Activated naive CD4-positive, alpha-beta T cell treated with anti-CD3 and anti-CD28 coated beads, Interleukin-2, amount 50 U/mL, for 72 hours (primary cell): ENCODE data around the gene LZTR1. TPM values are rescaled to one million over a fixed set of nuclear protein-coding genes. Genes with fewer than 3 reads are reported as not detected.

Experiments used
- ATAC-seq, 2 donors: fragments of 150-1000 bp; cut with Tn5 transposase; 2 replicates each; pipeline ENCODE4 v1.10.0; 2021; ENCODE audit warnings: mild to moderate bottlenecking in 2 of 2, moderate library complexity in 2 of 2
- DNase-seq, 2 donors: peaks; one replicate each; pipeline ENCODE4 v3.0.0; 2021 to 2022; ENCODE audit warnings: low spot score in 2 of 2
- H3K27ac Mint-ChIP-seq, 2 donors: one replicate each; pipeline ENCODE4 v1.8.0; 2022; ENCODE audit warnings: mild to moderate bottlenecking in 2 of 2, mixed read lengths in 2 of 2
- H3K36me3 Mint-ChIP-seq, 2 donors: one replicate each; pipeline ENCODE4 v1.8.0; 2022; ENCODE audit warnings: mixed read lengths in 2 of 2
- H3K9me3 Mint-ChIP-seq, 2 donors: one replicate each; pipeline ENCODE4 v1.8.0; 2022; ENCODE audit warnings: mixed read lengths in 2 of 2
- total RNA-seq, 2 donors: library from RNA; stranded (reverse); gene quantifications; one replicate each; pipeline ENCODE4 v1.2.3, GENCODE V29; 2022

The LZTR1 gene
- total RNA-seq, 2 donors from 2014 or later, result 30.7 to 41.8 TPM

GRCh38 chr22:20972933-20973577 is 9.0 kb upstream of the LZTR1 start:
- H3K27ac Mint-ChIP-seq, result no peak overlapping the region
- H3K9me3 Mint-ChIP-seq, result no peaks in the 10 kb centered on the region
- no peak for ATAC-seq
- no peaks in the 10 kb centered on the region for H3K36me3 Mint-ChIP-seq
- DNase-seq, result no peak

GRCh38 chr22:20973634-20974286 is 8.3 kb upstream of the LZTR1 start:
- H3K36me3 Mint-ChIP-seq, result peaks cover 0 to 5% of the 10 kb centered on the region in 2 donors
- peaks cover under 1 to 6% of the 10 kb centered on the region in 2 donors for H3K9me3 Mint-ChIP-seq
- no peak for DNase-seq
- H3K27ac Mint-ChIP-seq, result no peak overlapping the region
- ATAC-seq, result no peak

- ATAC-seq (no peak), DNase-seq (no peak)
- H3K9me3 Mint-ChIP-seq, result peaks cover 4 to 10% of the 10 kb centered on the region in 2 donors
- H3K36me3 Mint-ChIP-seq, result peaks cover 0 to 12% of the 10 kb centered on the region in 2 donors
- H3K27ac Mint-ChIP-seq, result no peak overlapping the region
Observed at GRCh38 chr22:20974336-20974955, 7.7 kb upstream of the LZTR1 start.

GRCh38 chr22:20975541-20976290 is 6.4 kb upstream of the LZTR1 start:
- ATAC-seq (no peak), DNase-seq (no peak)
- H3K27ac Mint-ChIP-seq, result peak overlapping the region in 1 of 2 donors; percentile 57
- H3K9me3 Mint-ChIP-seq, result peaks cover 4 to 10% of the 10 kb centered on the region in 2 donors
- peaks cover 0 to 14% of the 10 kb centered on the region in 2 donors for H3K36me3 Mint-ChIP-seq

- Mint-ChIP-seq H3K36me3 (peaks cover 0 to 14% of the 10 kb centered on the region in 2 donors), H3K27ac (no peak overlapping the region), H3K9me3 (peaks cover 4 to 10% of the 10 kb centered on the region in 2 donors)
- DNase-seq, result no peak
- ATAC-seq, result no peak
Observed at GRCh38 chr22:20976291-20976877, 5.7 kb upstream of the LZTR1 start.

GRCh38 chr22:20977019-20977418 is 5.1 kb upstream of the LZTR1 start:
- H3K27ac Mint-ChIP-seq, result no peak overlapping the region
- peaks cover 0 to 14% of the 10 kb centered on the region in 2 donors for H3K36me3 Mint-ChIP-seq
- no peak for DNase-seq
- H3K9me3 Mint-ChIP-seq, result peaks cover 4 to 10% of the 10 kb centered on the region in 2 donors
- ATAC-seq, result no peak

- ATAC-seq, result no peak
- Mint-ChIP-seq H3K27ac (no peak overlapping the region), H3K36me3 (peaks cover 2 to 17% of the 10 kb centered on the region in 2 donors), H3K9me3 (peaks cover 4 to 10% of the 10 kb centered on the region in 2 donors)
- DNase-seq, result no peak
Observed at GRCh38 chr22:20977516-20978170, 4.5 kb upstream of the LZTR1 start.

GRCh38 chr22:20978419-20978818 is 3.7 kb upstream of the LZTR1 start:
- ATAC-seq (no peak), DNase-seq (no peak)
- Mint-ChIP-seq H3K36me3 (peaks cover 6 to 19% of the 10 kb centered on the region in 2 donors), H3K9me3 (peaks cover 4 to 10% of the 10 kb centered on the region in 2 donors), H3K27ac (no peak overlapping the region)

GRCh38 chr22:20979243-20979809 is 2.8 kb upstream of the LZTR1 start:
- peaks cover 4 to 10% of the 10 kb centered on the region in 2 donors for H3K9me3 Mint-ChIP-seq
- ATAC-seq (peak; percentile 38 to 72), DNase-seq (peak in 1 of 2 donors; percentile 51)
- peak overlapping the region; percentile 52 to 68 for H3K27ac Mint-ChIP-seq
- peaks cover 12 to 19% of the 10 kb centered on the region in 2 donors for H3K36me3 Mint-ChIP-seq

GRCh38 chr22:20979940-20980453 is 2.1 kb upstream of the LZTR1 start:
- DNase-seq (no peak), ATAC-seq (no peak)
- Mint-ChIP-seq H3K36me3 (peaks cover 13 to 19% of the 10 kb centered on the region in 2 donors), H3K27ac (peak overlapping the region; percentile 2 to 96), H3K9me3 (peaks cover 4 to 10% of the 10 kb centered on the region in 2 donors)

- peaks cover 4 to 10% of the 10 kb centered on the region in 2 donors for H3K9me3 Mint-ChIP-seq
- DNase-seq, result no peak
- no peak for ATAC-seq
- H3K27ac Mint-ChIP-seq, result peak overlapping the region in 1 of 2 donors; percentile 96
- H3K36me3 Mint-ChIP-seq, result peaks cover 13 to 19% of the 10 kb centered on the region in 2 donors
Observed at GRCh38 chr22:20980523-20980922, 1.6 kb upstream of the LZTR1 start.

- ATAC-seq, result no peak
- peaks cover 4 to 10% of the 10 kb centered on the region in 2 donors for H3K9me3 Mint-ChIP-seq
- DNase-seq, result no peak
- peaks cover 13 to 19% of the 10 kb centered on the region in 2 donors for H3K36me3 Mint-ChIP-seq
- peak overlapping the region; percentile 78 to 96 for H3K27ac Mint-ChIP-seq
Observed at GRCh38 chr22:20980938-20981722, 967 bp upstream of the LZTR1 start.

GRCh38 chr22:20982563-20982882 is 426 bp downstream of the LZTR1 start:
- Mint-ChIP-seq H3K36me3 (peaks cover 13 to 19% of the 10 kb centered on the region in 2 donors), H3K27ac (peak overlapping the region; percentile 96 to 99), H3K9me3 (peaks cover 4 to 10% of the 10 kb centered on the region in 2 donors)
- DNase-seq (no peak), ATAC-seq (peak; percentile 11 to 16)

GRCh38 chr22:20983081-20983771 is 1.1 kb downstream of the LZTR1 start:
- ATAC-seq (no peak), DNase-seq (no peak)
- peaks cover 4 to 10% of the 10 kb centered on the region in 2 donors for H3K9me3 Mint-ChIP-seq
- H3K27ac Mint-ChIP-seq, result peak overlapping the region; percentile 96 to 99
- peaks cover 13 to 19% of the 10 kb centered on the region in 2 donors for H3K36me3 Mint-ChIP-seq
